Upper lobe of right lung (tissue), 1 donor: Measurements from ENCODE around the gene EVI2A. TPM values are rescaled to one million over a fixed set of nuclear protein-coding genes. Genes with fewer than 3 reads are reported as not detected.
A peak's percentile ranks its signal among the peaks of the same experiment; 100 is the strongest.

Experiments
- ATAC-seq: fragments of 200-7000 bp; cut with Tn5 transposase; one replicate; pipeline ENCODE4 v1.9.1; 2020; ENCODE audit warnings: mild to moderate bottlenecking, moderate library complexity
- DNase-seq: peaks from one replicate; pipeline ENCODE4 v3.0.0-alpha.2; 2020
- H3K27ac ChIP-seq: fragments of 200-600 bp; one replicate; pipeline ENCODE4 v1.8.0; 2022
- H3K27me3 ChIP-seq: fragments of 200-600 bp; one replicate; pipeline ENCODE4 v1.8.0; 2022; ENCODE audit warnings: mild to moderate bottlenecking
- H3K36me3 ChIP-seq: fragments of 200-600 bp; one replicate; pipeline ENCODE4 v1.8.0; 2022
- H3K4me1 ChIP-seq: fragments of 200-600 bp; one replicate; pipeline ENCODE4 v1.8.0; 2022
- H3K4me3 ChIP-seq: fragments of 200-600 bp; one replicate; pipeline ENCODE4 v1.8.0; 2022; ENCODE audit warnings: mild to moderate bottlenecking
- H3K9me3 ChIP-seq: fragments of 200-600 bp; one replicate; pipeline ENCODE4 v1.8.0; 2022
- CTCF ChIP-seq: fragments of 200-600 bp; IDR thresholded peaks from one replicate; pipeline ENCODE4 v1.8.0; 2022; ENCODE audit warnings: antibody characterized with exemption
- intact Hi-C: fragments of 100-400 bp; cut with DNase I; formaldehyde crosslinking; loops from one replicate; pipeline ENCODE4 v1.11.0; 2022
- total RNA-seq: library from RNA; stranded (reverse); fragmentation: NEBNext Ultra II Directional; extraction: Animal tissue kit (Norgen Biotek cat#: 25700); gene quantifications from one replicate; pipeline ENCODE4 v1.2.1, GENCODE V29; 2021
- donor health status: DM: no; HTN: yes; CAD: no; lungs with severe emphysema.

EVI2A gene
- total RNA-seq, 1 donor from 2014 or later, result 38.2 TPM

DNA sequence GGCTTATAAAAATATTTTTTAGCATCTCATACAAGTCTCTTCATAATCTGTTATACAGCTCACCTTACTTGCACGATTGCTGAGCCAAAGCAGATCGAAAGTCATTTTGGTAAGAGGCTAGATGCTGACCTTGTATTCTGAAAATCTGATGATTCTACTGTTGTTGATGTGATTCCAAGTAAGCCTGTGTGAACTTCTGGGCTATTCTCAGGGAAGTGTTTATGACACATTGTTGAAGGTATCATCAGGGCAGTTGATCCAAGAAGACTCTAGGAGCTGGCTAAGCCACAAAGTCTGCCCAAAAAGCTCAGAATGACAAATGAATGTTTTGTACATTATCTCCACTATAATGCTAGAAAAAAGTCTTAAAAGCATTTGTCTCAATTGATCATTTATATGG lies 40.4 kb downstream of the EVI2A start:
- Histone ChIP-seq H3K27ac (no peak overlapping the region), H3K36me3 (peaks cover 7% of the 10 kb centered on the region), H3K4me1 (no peaks in the 10 kb centered on the region), H3K27me3 (no peaks in the 10 kb centered on the region), H3K4me3 (no peak overlapping the region), H3K9me3 (no peaks in the 10 kb centered on the region)
- intact Hi-C loops, result no loop called here
- no peak for ATAC-seq
- TF ChIP-seq CTCF, result no peak
- no peak for DNase-seq

- no peak for TF ChIP-seq CTCF
- DNase-seq (no peak), ATAC-seq (no peak)
- Histone ChIP-seq H3K4me3 (no peak overlapping the region), H3K27me3 (no peaks in the 10 kb centered on the region), H3K27ac (no peak overlapping the region), H3K36me3 (peaks cover 7% of the 10 kb centered on the region), H3K9me3 (no peaks in the 10 kb centered on the region), H3K4me1 (peaks cover 9% of the 10 kb centered on the region)
- intact Hi-C loops, result no loop called here
Measured at GRCh38 chr17:31279401-31279800, 42.0 kb downstream of the EVI2A start.

DNA sequence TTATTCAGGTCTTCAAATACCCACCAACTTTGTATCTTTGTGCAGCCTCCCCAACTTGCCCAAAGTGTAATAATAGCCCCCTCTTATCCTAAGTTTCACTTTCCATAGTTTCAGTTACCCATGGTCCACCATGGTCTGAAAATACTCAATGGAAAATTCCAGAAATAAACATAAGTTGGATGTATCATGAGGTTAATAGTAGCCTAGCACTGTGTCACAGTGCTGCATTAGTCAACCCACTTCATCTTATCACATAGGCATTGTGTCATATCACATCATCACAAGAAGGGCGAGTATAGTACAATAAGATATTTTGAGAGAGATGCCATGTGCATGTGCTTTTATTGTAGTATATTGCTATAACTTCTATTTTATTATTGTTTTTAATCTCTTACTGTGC lies 46.3 kb downstream of the EVI2A start:
- Histone ChIP-seq H3K4me1 (peaks cover 19% of the 10 kb centered on the region), H3K4me3 (no peak overlapping the region), H3K27me3 (no peaks in the 10 kb centered on the region), H3K36me3 (peaks cover 9% of the 10 kb centered on the region), H3K9me3 (no peaks in the 10 kb centered on the region), H3K27ac (peak overlapping the region; percentile 55)
- TF ChIP-seq CTCF, result no peak
- ATAC-seq, result no peak
- DNase-seq, result no peak
- intact Hi-C loops, result no loop called here

GRCh38 chr17:31274252-31274651 lies 47.2 kb downstream of the EVI2A start:
- DNase-seq, result no peak
- Histone ChIP-seq H3K27ac (peak overlapping the region; percentile 55), H3K27me3 (no peaks in the 10 kb centered on the region), H3K4me1 (peaks cover 19% of the 10 kb centered on the region), H3K36me3 (peaks cover 9% of the 10 kb centered on the region), H3K4me3 (no peak overlapping the region), H3K9me3 (no peaks in the 10 kb centered on the region)
- peak; percentile 82 for ATAC-seq
- no peak for TF ChIP-seq CTCF
- intact Hi-C loops, result no loop called here

DNA sequence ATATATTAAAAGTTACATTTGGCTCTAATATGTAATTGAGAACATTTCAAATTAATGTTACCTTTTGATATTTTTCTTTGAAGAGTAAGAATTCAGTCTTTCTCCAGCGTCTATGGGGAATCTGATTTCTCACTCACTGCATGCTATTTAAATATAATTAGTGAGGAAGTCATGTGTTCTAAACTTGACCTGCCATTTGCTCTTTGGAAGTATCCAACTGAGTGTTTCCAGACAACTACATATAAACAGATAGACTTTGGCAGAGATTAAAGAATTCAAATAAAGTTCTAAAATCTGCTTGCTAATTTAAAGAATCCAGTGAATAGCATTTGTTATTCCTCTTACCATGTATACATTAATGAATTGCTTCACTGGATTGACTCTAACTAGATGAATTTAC lies 47.9 kb downstream of the EVI2A start:
- H3K4me3 ChIP-seq, result peak overlapping the region; percentile 12
- H3K4me1 ChIP-seq, result peaks cover 25% of the 10 kb centered on the region
- intact Hi-C loops, result no loop called here
- H3K9me3 ChIP-seq, result no peaks in the 10 kb centered on the region
- ATAC-seq (no peak), DNase-seq (no peak)
- H3K27ac ChIP-seq, result peak overlapping the region; percentile 55
- no peak for TF ChIP-seq CTCF
- peaks cover 9% of the 10 kb centered on the region for H3K36me3 ChIP-seq
- no peaks in the 10 kb centered on the region for H3K27me3 ChIP-seq

GRCh38 chr17:31272803-31273202 lies 48.6 kb downstream of the EVI2A start:
- DNase-seq, result no peak

More at GRCh38 chr17:31272803-31273202, 48.6 kb downstream of the EVI2A start:
- H3K9me3 ChIP-seq, result no peaks in the 10 kb centered on the region
- no peaks in the 10 kb centered on the region for H3K27me3 ChIP-seq
- peaks cover 9% of the 10 kb centered on the region for H3K36me3 ChIP-seq
- H3K27ac ChIP-seq, result peak overlapping the region; percentile 55
- ATAC-seq, result no peak
- H3K4me1 ChIP-seq, result peaks cover 25% of the 10 kb centered on the region
- no peak for TF ChIP-seq CTCF
- intact Hi-C loops, result no loop called here
- peak overlapping the region; percentile 12 for H3K4me3 ChIP-seq
